ENCODE measurements around the gene ISY1.

The ISY1 gene

DNA sequence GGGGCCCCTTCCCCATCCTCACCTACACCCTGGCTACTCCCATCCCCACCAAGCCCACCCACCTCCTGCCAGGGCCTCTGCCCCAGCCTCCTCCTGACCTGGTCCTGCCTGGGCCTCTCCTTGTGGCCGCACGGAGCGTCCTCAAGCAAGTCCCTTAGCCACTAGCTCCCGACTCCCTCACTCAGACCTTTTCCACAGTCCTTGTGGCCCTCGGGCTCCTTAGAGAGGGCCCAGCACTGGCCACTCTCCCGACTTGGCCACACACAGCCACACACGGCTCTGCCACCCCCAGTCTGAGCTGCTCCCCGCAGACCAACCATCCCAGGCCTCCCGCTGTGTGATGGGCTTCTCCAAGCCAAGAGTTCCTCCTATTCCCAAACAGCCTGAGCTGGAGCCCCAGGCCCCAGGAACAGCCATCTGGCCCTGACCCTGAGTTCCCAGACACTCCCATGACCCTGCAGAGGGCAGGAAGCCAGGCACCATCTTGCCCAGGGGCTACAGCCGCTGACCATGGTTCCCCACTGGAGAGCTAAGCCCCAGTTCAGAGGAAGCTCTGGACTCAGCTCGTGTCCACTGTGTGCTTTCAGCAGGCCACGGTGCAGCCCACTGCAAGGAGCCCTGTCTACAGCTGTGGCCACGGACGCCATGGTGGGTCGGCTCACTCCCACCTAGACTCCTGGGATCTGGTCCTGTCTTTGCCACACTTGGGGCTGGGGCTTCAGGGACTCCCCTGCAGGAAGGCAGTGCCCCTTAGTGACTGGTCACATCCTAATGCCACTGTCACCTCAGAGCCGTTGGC is 32.3 kb downstream of the ISY1 start:
- no peak for TF ChIP-seq POLR2AphosphoS5 (IDR thresholded peaks at IDR 0.05; ENCODE audit: low read depth, low read length)
- TF ChIP-seq, protein P1, sequence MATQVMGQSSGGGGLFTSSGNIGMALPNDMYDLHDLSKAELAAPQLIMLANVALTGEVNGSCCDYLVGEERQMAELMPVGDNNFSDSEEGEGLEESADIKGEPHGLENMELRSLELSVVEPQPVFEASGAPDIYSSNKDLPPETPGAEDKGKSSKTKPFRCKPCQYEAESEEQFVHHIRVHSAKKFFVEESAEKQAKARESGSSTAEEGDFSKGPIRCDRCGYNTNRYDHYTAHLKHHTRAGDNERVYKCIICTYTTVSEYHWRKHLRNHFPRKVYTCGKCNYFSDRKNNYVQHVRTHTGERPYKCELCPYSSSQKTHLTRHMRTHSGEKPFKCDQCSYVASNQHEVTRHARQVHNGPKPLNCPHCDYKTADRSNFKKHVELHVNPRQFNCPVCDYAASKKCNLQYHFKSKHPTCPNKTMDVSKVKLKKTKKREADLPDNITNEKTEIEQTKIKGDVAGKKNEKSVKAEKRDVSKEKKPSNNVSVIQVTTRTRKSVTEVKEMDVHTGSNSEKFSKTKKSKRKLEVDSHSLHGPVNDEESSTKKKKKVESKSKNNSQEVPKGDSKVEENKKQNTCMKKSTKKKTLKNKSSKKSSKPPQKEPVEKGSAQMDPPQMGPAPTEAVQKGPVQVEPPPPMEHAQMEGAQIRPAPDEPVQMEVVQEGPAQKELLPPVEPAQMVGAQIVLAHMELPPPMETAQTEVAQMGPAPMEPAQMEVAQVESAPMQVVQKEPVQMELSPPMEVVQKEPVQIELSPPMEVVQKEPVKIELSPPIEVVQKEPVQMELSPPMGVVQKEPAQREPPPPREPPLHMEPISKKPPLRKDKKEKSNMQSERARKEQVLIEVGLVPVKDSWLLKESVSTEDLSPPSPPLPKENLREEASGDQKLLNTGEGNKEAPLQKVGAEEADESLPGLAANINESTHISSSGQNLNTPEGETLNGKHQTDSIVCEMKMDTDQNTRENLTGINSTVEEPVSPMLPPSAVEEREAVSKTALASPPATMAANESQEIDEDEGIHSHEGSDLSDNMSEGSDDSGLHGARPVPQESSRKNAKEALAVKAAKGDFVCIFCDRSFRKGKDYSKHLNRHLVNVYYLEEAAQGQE (IDR thresholded peaks at IDR 0.05; ENCODE audit: insufficient read depth in 1 of 2, low read depth in 2 of 2, low read length in 2 of 2): no peak
- TF ChIP-seq TAF1 (IDR thresholded peaks at IDR 0.05; ENCODE audit: borderline replicate concordance, insufficient read depth, low read length): no peak
- no peak for TF ChIP-seq SIN3A (IDR thresholded peaks at IDR 0.05; ENCODE audit: borderline replicate concordance, insufficient read depth, low read length)
- no peak for TF ChIP-seq FOXP2 (optimal IDR thresholded peaks at IDR 0.05; ENCODE audit: borderline replicate concordance, extremely low read depth, extremely low read length, insufficient read depth)

- TF ChIP-seq POLR2AphosphoS5 (IDR thresholded peaks at IDR 0.05; ENCODE audit: low read depth, low read length): no peak
- no peak for TF ChIP-seq TAF1 (IDR thresholded peaks at IDR 0.05; ENCODE audit: borderline replicate concordance, insufficient read depth, low read length)
- TF ChIP-seq, protein P1 (IDR thresholded peaks at IDR 0.05; ENCODE audit: insufficient read depth in 1 of 2, low read depth in 2 of 2, low read length in 2 of 2): no peak
- TF ChIP-seq FOXP2 (optimal IDR thresholded peaks at IDR 0.05; ENCODE audit: borderline replicate concordance, extremely low read depth, extremely low read length, insufficient read depth): no peak
- TF ChIP-seq SIN3A (IDR thresholded peaks at IDR 0.05; ENCODE audit: borderline replicate concordance, insufficient read depth, low read length): no peak
These were observed 34.1 kb downstream of the ISY1 start for GRCh38 chr3:129126726-129127280.

GRCh38 chr3:129123314-129124060 is 37.4 kb downstream of the ISY1 start:
- TF ChIP-seq SIN3A (IDR thresholded peaks at IDR 0.05; ENCODE audit: borderline replicate concordance, insufficient read depth, low read length) (no peak), FOXP2 (optimal IDR thresholded peaks at IDR 0.05; ENCODE audit: borderline replicate concordance, extremely low read depth, extremely low read length, insufficient read depth) (no peak), POLR2AphosphoS5 (IDR thresholded peaks at IDR 0.05; ENCODE audit: low read depth, low read length) (no peak), TAF1 (IDR thresholded peaks at IDR 0.05; ENCODE audit: borderline replicate concordance, insufficient read depth, low read length) (no peak)
- TF ChIP-seq, protein P1 (IDR thresholded peaks at IDR 0.05; ENCODE audit: insufficient read depth in 1 of 2, low read depth in 2 of 2, low read length in 2 of 2): no peak

- no peak for TF ChIP-seq FOXP2 (optimal IDR thresholded peaks at IDR 0.05; ENCODE audit: borderline replicate concordance, extremely low read depth, extremely low read length, insufficient read depth)
These were observed 38.4 kb downstream of the ISY1 start for GRCh38 chr3:129122412-129123011.

DNA sequence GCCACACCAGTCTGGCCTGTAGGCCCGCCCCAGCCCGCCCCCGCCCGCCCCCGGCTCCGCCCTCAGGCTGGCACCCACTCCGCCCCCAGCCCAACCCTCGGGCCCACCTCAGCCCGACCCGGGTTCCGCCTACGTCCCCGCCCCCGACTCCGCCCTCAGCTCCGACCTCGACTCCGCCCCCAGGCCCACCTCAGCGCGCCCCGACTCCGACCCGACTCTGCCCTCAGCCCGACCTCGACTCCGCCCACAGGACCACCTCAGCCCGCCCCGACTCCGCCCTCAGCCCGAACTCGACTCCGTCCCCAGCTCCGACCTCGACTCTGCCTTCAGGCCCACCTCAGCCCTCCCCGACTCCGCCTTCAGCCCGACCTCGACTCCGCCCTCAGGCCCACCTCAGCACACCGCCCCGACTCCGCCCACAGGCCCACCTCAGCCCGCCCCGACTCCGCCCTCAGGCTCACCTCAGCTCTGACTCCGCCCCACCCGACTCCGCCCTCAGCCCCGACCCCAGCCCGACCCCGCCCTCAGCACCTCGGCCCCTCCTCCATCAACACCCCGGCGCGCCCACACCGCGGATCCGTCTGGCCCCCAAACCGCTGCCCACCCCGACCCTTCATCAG is 39.0 kb downstream of the ISY1 start, which contains the start of gene RAB43:
Gene RAB43, minus strand, starts transcription at position 13 of the 620 bp plus-strand sequence. CDS start 315 bp downstream, outside the sequence.
- TF ChIP-seq, protein P1 (IDR thresholded peaks at IDR 0.05; ENCODE audit: insufficient read depth in 1 of 2, low read depth in 2 of 2, low read length in 2 of 2): no peak
- TF ChIP-seq FOXP2 (optimal IDR thresholded peaks at IDR 0.05; ENCODE audit: borderline replicate concordance, extremely low read depth, extremely low read length, insufficient read depth) (no peak), SIN3A (IDR thresholded peaks at IDR 0.05; ENCODE audit: borderline replicate concordance, insufficient read depth, low read length) (no peak)
